ENCODE data around the gene PPM1B.

Gene PPM1B

GRCh38 chr2:44267269-44267795 lies 98.7 kb downstream of the PPM1B start:
- no peak for DNase-seq

- DNase-seq, result no peak
Measured at GRCh38 chr2:44267796-44268648, 99.3 kb downstream of the PPM1B start.

- DNase-seq, result no peak
Measured at GRCh38 chr2:44269831-44270230, 101.2 kb downstream of the PPM1B start.

GRCh38 chr2:44271296-44271695 lies 102.6 kb downstream of the PPM1B start:
- DNase-seq, result no peak

- no peak for DNase-seq
Measured at GRCh38 chr2:44273076-44273475, 104.4 kb downstream of the PPM1B start.

GRCh38 chr2:44273596-44273995 lies 104.9 kb downstream of the PPM1B start:
- DNase-seq, result no peak

GRCh38 chr2:44275927-44276303 lies 107.2 kb downstream of the PPM1B start:
- no peak for DNase-seq

- no peak for DNase-seq
Measured at GRCh38 chr2:44277541-44277940, 108.9 kb downstream of the PPM1B start.

GRCh38 chr2:44280869-44281268 lies 112.2 kb downstream of the PPM1B start:
- no peak for DNase-seq
